Heart left ventricle (tissue), 16 donors: ENCODE data around the gene BEND7. TPM values are rescaled to one million over a fixed set of nuclear protein-coding genes. Genes with fewer than 3 reads are reported as not detected.
A peak's percentile ranks its signal among the peaks of the same experiment; 100 is the strongest.

Experiments used
- ATAC-seq, 4 donors: fragments of 200-7000 bp; cut with Tn5 transposase; one replicate each; pipeline ENCODE4 v1.9.1; 2020 to 2022; ENCODE audit warnings: moderate library complexity in 4 of 4, mild to moderate bottlenecking in 3 of 4, moderate number of reproducible peaks in 1 of 4
- DNase-seq, 5 donors: peaks; one replicate each; pipeline ENCODE4 v3.0.0-alpha.2; 2020
- H3K27ac ChIP-seq, 12 donors: fragments of 200-600 bp; sonication (generic) in 4 of 12; one replicate each; pipeline versions ENCODE4 v1.5.0 to v1.8.0; 2016 to 2022; ENCODE audit warnings: mild to moderate bottlenecking in 2 of 12
- H3K27me3 ChIP-seq, 9 donors: fragments of 200-600 bp; sonication (generic) in 2 of 9; one replicate each; pipeline versions ENCODE4 v1.5.1 to v1.8.0; 2016 to 2022; ENCODE audit warnings: mild to moderate bottlenecking in 3 of 9
- H3K36me3 ChIP-seq, 9 donors: fragments of 200-600 bp; sonication (generic) in 2 of 9; one replicate each; pipeline versions ENCODE4 v1.5.0 to v1.8.0; 2018 to 2022; ENCODE audit warnings: mild to moderate bottlenecking in 2 of 9
- H3K4me1 ChIP-seq, 12 donors: fragments of 200-600 bp; sonication (generic) in 4 of 12; one replicate each; pipeline versions ENCODE4 v1.5.0 to v1.8.0; 2016 to 2022; ENCODE audit warnings: mild to moderate bottlenecking in 3 of 12
- H3K4me3 ChIP-seq, 12 donors: fragments of 200-600 bp; sonication (generic) in 4 of 12; one replicate each; pipeline versions ENCODE4 v1.5.0 to v1.8.0; 2017 to 2022; ENCODE audit warnings: mild to moderate bottlenecking in 9 of 12, moderate library complexity in 4 of 12
- H3K9me3 ChIP-seq, 12 donors: fragments of 200-600 bp; sonication (generic) in 4 of 12; one replicate each; pipeline versions ENCODE4 v1.5.0 to v1.8.0; 2016 to 2022; ENCODE audit warnings: mild to moderate bottlenecking in 1 of 12
- POLR2A ChIP-seq, 2 donors: fragments of 450-650 bp; IDR thresholded peaks; one replicate each; pipeline ENCODE4 v1.6.1; 2017; ENCODE audit warnings: antibody characterized with exemption in 2 of 2, mild to moderate bottlenecking in 2 of 2, moderate library complexity in 2 of 2
- WGBS, 4 donors: extraction: QIAGEN DNeasy Blood & Tissue Kit in 2 of 4; methylation state at CpG; one replicate each; pipeline versions ENCODE4 v1.1.5 to v1.1.7; 2013 to 2018; 5-methylcytosine and 5-hydroxymethylcytosine counted together
- intact Hi-C, 10 donors: fragments of 100-400 bp; cut with DNase I; formaldehyde crosslinking; loops; one replicate each; pipeline versions ENCODE4 v1.11.1 to v1.14.2; 2022
- polyA plus RNA-seq, 2 donors: library from polyadenylated mRNA; stranded (reverse); fragments of 200-250 nt; gene quantifications; one replicate each; pipeline ENCODE4 v1.2.3, GENCODE V29; 2013
- total RNA-seq, 9 donors: library from RNA; depleted of rRNA in 2 of 9; stranded (reverse); fragments of >200 nt in 2 of 9; fragmentation: NEBNext Ultra II Directional in 3 of 9; extraction: Animal tissue kit (Norgen Biotek cat#: 25700) in 3 of 9; gene quantifications; one replicate each; pipeline versions ENCODE4 v1.1.0 to v1.2.4, GENCODE V29; 2016 to 2023
- TF ChIP-seq, protein P1 (sequence below), 12 donors: fragments of 200-600 bp; sonication (generic) in 4 of 12; IDR thresholded peaks; one replicate each; pipeline versions ENCODE4 v1.5.0 to v1.8.0; 2018 to 2022; ENCODE audit warnings: antibody characterized with exemption in 12 of 12, mild to moderate bottlenecking in 5 of 12
- donor health status: ischemic (EF 13 %, LVEDD 7.1; RV severe dilation, severe dysfunction).
- donor health status: healthy with polysubstance abuse.
- donor health status: DM: no; HTN: yes; CAD: no.
- donor health status: DM: no; HTN: no; CAD: no.
- donor health status: ischemic (EF 25% LVEDD 6.9; RV normal size, moderate dysfunction).
- donor health status: ischemic (EF 25% LVEDD 5.7; RV mildly dilated, moderate dysfunction).
- donor health status: healthy.
- donor health status: DM: yes; HTN: yes; CAD: no.
- donor health status: ischemic (EF 35%, LVEDD 5.7; RV mildly dilated, moderate dysfunction).
- donor health status: nonischemic (EF 11% LVEDD 7.7; RV severe dilation, severe dysfunction).
- donor health status: DM: yes; HTN: yes; CAD: no.
- donor health status: PGD.
- donor health status: ischemic (EF 29% LVEDD 5.4; RV normal size, mild dysfunction).
- donor health status: nonischemic (EF 23%, LVEDD 6.1; RV moderate dilation, normal function).

BEND7 gene
- total and polyA plus RNA-seq, 11 donors, result 5.5 to 30.5 (median 11.9) TPM

DNA sequence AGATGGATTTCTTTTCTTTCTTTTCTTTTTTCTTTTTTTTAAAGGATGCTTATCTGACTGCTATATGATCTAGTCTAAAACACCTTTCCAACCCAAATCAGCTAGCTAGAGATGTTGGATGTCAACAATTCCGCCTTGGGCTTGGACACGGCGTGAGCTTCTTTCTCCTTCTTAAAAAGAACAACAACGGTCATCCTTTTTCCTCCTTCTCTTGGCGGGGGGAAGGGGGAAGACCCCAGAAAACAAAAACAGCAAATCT lies 1.0 kb downstream of the BEND7 start:
- intact Hi-C loops, result loop anchor here in 6 of 10 donors (5.0 to 10.0 kb wide), 3 partner anchors 153 to 363 kb away; partner anchors contain the start of gene MCM10 (in 2 of the 6)
- Histone ChIP-seq H3K4me1 (peaks cover 0 to 24% (median 15%) of the 10 kb centered on the region in 12 donors), H3K27ac (peak overlapping the region; percentile 42 to 82 (median 68)), H3K27me3 (peaks cover 0 to 28% (median 0%) of the 10 kb centered on the region in 9 donors), H3K9me3 (no peaks in the 10 kb centered on the region), H3K36me3 (peaks cover 0 to 14% (median 0%) of the 10 kb centered on the region in 9 donors), H3K4me3 (peak overlapping the region; percentile 44 to 84 (median 70))
- ATAC-seq (no peak), DNase-seq (no peak)
- no peak for TF ChIP-seq POLR2A (IDR thresholded peaks at IDR 0.05)
- TF ChIP-seq, protein P1, sequence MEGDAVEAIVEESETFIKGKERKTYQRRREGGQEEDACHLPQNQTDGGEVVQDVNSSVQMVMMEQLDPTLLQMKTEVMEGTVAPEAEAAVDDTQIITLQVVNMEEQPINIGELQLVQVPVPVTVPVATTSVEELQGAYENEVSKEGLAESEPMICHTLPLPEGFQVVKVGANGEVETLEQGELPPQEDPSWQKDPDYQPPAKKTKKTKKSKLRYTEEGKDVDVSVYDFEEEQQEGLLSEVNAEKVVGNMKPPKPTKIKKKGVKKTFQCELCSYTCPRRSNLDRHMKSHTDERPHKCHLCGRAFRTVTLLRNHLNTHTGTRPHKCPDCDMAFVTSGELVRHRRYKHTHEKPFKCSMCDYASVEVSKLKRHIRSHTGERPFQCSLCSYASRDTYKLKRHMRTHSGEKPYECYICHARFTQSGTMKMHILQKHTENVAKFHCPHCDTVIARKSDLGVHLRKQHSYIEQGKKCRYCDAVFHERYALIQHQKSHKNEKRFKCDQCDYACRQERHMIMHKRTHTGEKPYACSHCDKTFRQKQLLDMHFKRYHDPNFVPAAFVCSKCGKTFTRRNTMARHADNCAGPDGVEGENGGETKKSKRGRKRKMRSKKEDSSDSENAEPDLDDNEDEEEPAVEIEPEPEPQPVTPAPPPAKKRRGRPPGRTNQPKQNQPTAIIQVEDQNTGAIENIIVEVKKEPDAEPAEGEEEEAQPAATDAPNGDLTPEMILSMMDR (IDR thresholded peaks at IDR 0.05), result no peak
- WGBS, 4 donors, result 7 to 11% (median 8%) methylated on average over 5 of the region's 5 CpGs

GRCh38 chr10:13526948-13527863 lies 1.6 kb downstream of the BEND7 start:
- intact Hi-C loops, result loop anchor here in 6 of 10 donors (5.0 to 10.0 kb wide), 3 partner anchors 152 to 362 kb away; partner anchors contain the start of gene MCM10 (in 2 of the 6)
- Histone ChIP-seq H3K9me3 (no peaks in the 10 kb centered on the region), H3K4me3 (peak overlapping the region in 11 of 12 donors; percentile 58 to 84 (median 72)), H3K4me1 (peaks cover 0 to 24% (median 15%) of the 10 kb centered on the region in 12 donors), H3K27me3 (peaks cover 0 to 28% (median 0%) of the 10 kb centered on the region in 9 donors), H3K27ac (peak overlapping the region in 10 of 12 donors; percentile 42 to 82 (median 74)), H3K36me3 (peaks cover 0 to 19% (median 4%) of the 10 kb centered on the region in 9 donors)
- no peak for TF ChIP-seq POLR2A (IDR thresholded peaks at IDR 0.05)
- TF ChIP-seq, protein P1 (IDR thresholded peaks at IDR 0.05), result no peak
- WGBS, 4 donors, result 37 to 47% (median 43%) methylated on average over 10 of the region's 10 CpGs
- no peak for ATAC-seq
- no peak for DNase-seq

DNA sequence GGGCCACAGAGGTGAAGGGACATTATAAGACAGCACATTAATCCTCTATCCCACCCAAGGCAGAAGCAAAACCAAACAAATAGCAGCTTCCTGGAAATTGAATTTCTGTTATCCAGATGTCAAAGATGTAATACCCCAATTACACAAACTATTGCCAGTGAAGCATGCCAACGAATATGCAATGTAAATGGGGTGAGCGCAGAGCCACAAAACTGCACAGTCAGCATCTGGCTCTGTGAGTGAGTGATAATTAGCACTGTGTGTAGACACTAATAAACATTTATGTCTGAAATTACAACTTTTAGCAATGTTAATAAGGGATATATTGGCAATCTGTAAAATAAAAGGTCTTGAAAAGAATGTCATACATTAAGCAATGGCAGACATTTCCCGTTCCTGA lies 3.2 kb downstream of the BEND7 start:
- WGBS, 4 donors, result 85 to 87% (median 87%) methylated on average over 3 of the region's 3 CpGs
- Histone ChIP-seq H3K4me1 (peaks cover 0 to 24% (median 15%) of the 10 kb centered on the region in 12 donors), H3K27me3 (peaks cover 0 to 25% (median 0%) of the 10 kb centered on the region in 9 donors), H3K36me3 (peaks cover 0 to 20% (median 7%) of the 10 kb centered on the region in 9 donors), H3K4me3 (no peak overlapping the region), H3K9me3 (no peaks in the 10 kb centered on the region), H3K27ac (no peak overlapping the region)
- intact Hi-C loops, result loop anchor here in 6 of 10 donors (5.0 to 10.0 kb wide), 3 partner anchors 151 to 361 kb away; partner anchors contain the start of gene MCM10 (in 2 of the 6)
- TF ChIP-seq, protein P1 (IDR thresholded peaks at IDR 0.05), result no peak
- TF ChIP-seq POLR2A (IDR thresholded peaks at IDR 0.05), result no peak
- ATAC-seq, result no peak
- no peak for DNase-seq

DNA sequence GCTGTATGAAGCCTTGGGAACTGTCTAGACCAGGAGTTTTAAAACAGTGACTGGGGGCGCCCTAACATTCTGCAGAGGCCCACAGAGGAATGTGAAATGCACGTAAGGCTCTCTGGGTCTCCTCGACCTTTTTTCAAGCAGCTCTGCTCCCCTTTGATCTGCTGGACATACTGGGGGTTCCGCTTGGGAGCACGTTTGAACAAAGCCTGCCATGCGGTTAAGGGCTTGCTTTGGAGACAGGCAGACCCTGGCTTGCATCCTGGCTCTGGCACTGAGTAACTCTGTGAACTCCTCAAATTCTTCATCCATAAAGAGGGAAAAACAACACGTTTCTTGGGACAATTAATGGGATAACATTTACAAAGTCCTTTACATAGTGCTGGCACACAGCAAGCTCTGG lies 7.8 kb downstream of the BEND7 start:
- Histone ChIP-seq H3K9me3 (no peaks in the 10 kb centered on the region), H3K4me3 (no peak overlapping the region), H3K36me3 (peaks cover 0 to 23% (median 7%) of the 10 kb centered on the region in 9 donors), H3K27me3 (no peaks in the 10 kb centered on the region), H3K27ac (no peak overlapping the region), H3K4me1 (peaks cover 0 to 6% (median 0%) of the 10 kb centered on the region in 12 donors)
- TF ChIP-seq, protein P1 (IDR thresholded peaks at IDR 0.05), result no peak
- no peak for TF ChIP-seq POLR2A (IDR thresholded peaks at IDR 0.05)
- DNase-seq, result no peak
- 84 to 91% (median 86%) methylated on average over 7 of the region's 7 CpGs for WGBS, 4 donors
- intact Hi-C loops, result loop anchor here in 4 of 10 donors (10.0 kb wide), 2 partner anchors 146 to 356 kb away; partner anchors contain the start of gene MCM10 (in 2 of the 4)
- ATAC-seq, result no peak
